ENCODE data around the gene DICER1. TPM values are rescaled to one million over a fixed set of nuclear protein-coding genes. Genes with fewer than 3 reads are reported as not detected.

The DICER1 gene
- polyA plus RNA-seq, 3 donors = 26.5 to 38.4 (median 34.7) TPM

- TF ChIP-seq CTCF (IDR thresholded peaks at IDR 0.05) = no peak
- peaks cover 73% of the 10 kb centered on the region for H3K4me1 Mint-ChIP-seq
- H3K27me3 Mint-ChIP-seq (ENCODE audit: low read depth in 3 of 3) = no peaks in the 10 kb centered on the region
- peak overlapping the region; percentile 55 to 58 for H3K4me3 Mint-ChIP-seq
- H3K79me2 ChIP-seq (ENCODE audit: insufficient read depth, low read length) = peaks cover 93% of the 10 kb centered on the region
- H4K20me1 ChIP-seq (ENCODE audit: insufficient read depth, low read length) = peaks cover 35% of the 10 kb centered on the region
- H3K4me2 ChIP-seq (replicated peaks; ENCODE audit: extremely low read depth, low read length, poor library complexity, severe bottlenecking) = peak overlapping the region; percentile 71
- peak overlapping the region; percentile 11 for H3K9ac ChIP-seq (ENCODE audit: insufficient read depth, low read length, poor library complexity, severe bottlenecking)
- H3K4me3 ChIP-seq (replicated peaks in 1 of 3; ENCODE audit: low read depth in 2 of 3, low read length in 3 of 3) = peak overlapping the region; percentile 11 to 52 (median 48)
- intact Hi-C loops (cut with micrococcal nuclease) = loop anchor here in 1 of 2 donors (2.0 to 5.0 kb wide), 2 partner anchors 13 to 168 kb away; partner anchors contain the start of gene DICER1
- H3K27ac Mint-ChIP-seq = peak overlapping the region; percentile 78 to 92 (median 89)
- peaks cover 0 to 9% (median 6%) of the 10 kb centered on the region in 7 donors for H3K9me3 Mint-ChIP-seq
- peaks cover 21 to 24% of the 10 kb centered on the region in 2 donors for H3K36me3 Mint-ChIP-seq
- peak overlapping the region in 1 of 2 donors; percentile 79 for H3K27ac ChIP-seq (ENCODE audit: low read depth in 1 of 2, low read length in 2 of 2)
- H3K36me3 ChIP-seq (replicated peaks in 1 of 2; ENCODE audit: control insufficient read depth in 1 of 2, insufficient read depth in 2 of 2, low read length in 2 of 2) = peaks cover 0 to 2% of the 10 kb centered on the region in 2 donors
- WGBS (ENCODE audit: insufficient coverage) = no CpG with 5 or more reads among the region's 4 CpGs
- DNase-seq = peak; percentile 17 to 67 (median 49)
- peaks cover 0 to 4% of the 10 kb centered on the region in 2 donors for H3K9me3 ChIP-seq (replicated peaks in 1 of 2; ENCODE audit: control insufficient read depth in 1 of 2, insufficient read depth in 1 of 2, low read length in 2 of 2)
- H3K27me3 ChIP-seq (ENCODE audit: control insufficient read depth in 2 of 2, insufficient read depth in 2 of 2, low read length in 2 of 2) = no peaks in the 10 kb centered on the region
- H3K4me1 ChIP-seq (ENCODE audit: control insufficient read depth in 1 of 2, insufficient read depth in 2 of 2, low read length in 2 of 2) = peaks cover 46 to 73% of the 10 kb centered on the region in 2 donors
- no peak overlapping the region for H2AFZ ChIP-seq (ENCODE audit: insufficient read depth, low read depth, low read length, poor library complexity, severe bottlenecking)
Measured at GRCh38 chr14:95143808-95144620, 13.3 kb downstream of the DICER1 start.

- peaks cover 61% of the 10 kb centered on the region for H3K4me1 Mint-ChIP-seq
Measured at GRCh38 chr14:95142208-95142607, 15.1 kb downstream of the DICER1 start.

More at GRCh38 chr14:95142208-95142607, 15.1 kb downstream of the DICER1 start:
- no peak for DNase-seq
- Histone ChIP-seq H3K4me2 (replicated peaks; ENCODE audit: extremely low read depth, low read length, poor library complexity, severe bottlenecking) (no peak overlapping the region), H3K4me3 (replicated peaks in 1 of 3; ENCODE audit: low read depth in 2 of 3, low read length in 3 of 3) (no peak overlapping the region), H3K27ac (ENCODE audit: low read depth in 1 of 2, low read length in 2 of 2) (peak overlapping the region in 1 of 2 donors; percentile 79), H3K79me2 (ENCODE audit: insufficient read depth, low read length) (peaks cover 88% of the 10 kb centered on the region), H2AFZ (ENCODE audit: insufficient read depth, low read depth, low read length, poor library complexity, severe bottlenecking) (no peak overlapping the region), H3K9ac (ENCODE audit: insufficient read depth, low read length, poor library complexity, severe bottlenecking) (no peak overlapping the region), H4K20me1 (ENCODE audit: insufficient read depth, low read length) (peaks cover 26% of the 10 kb centered on the region), H3K9me3 (replicated peaks in 1 of 2; ENCODE audit: control insufficient read depth in 1 of 2, insufficient read depth in 1 of 2, low read length in 2 of 2) (peaks cover 3 to 12% of the 10 kb centered on the region in 2 donors), H3K36me3 (replicated peaks in 1 of 2; ENCODE audit: control insufficient read depth in 1 of 2, insufficient read depth in 2 of 2, low read length in 2 of 2) (peaks cover 0 to 2% of the 10 kb centered on the region in 2 donors), H3K4me1 (ENCODE audit: control insufficient read depth in 1 of 2, insufficient read depth in 2 of 2, low read length in 2 of 2) (peaks cover 46 to 73% of the 10 kb centered on the region in 2 donors), H3K27me3 (ENCODE audit: control insufficient read depth in 2 of 2, insufficient read depth in 2 of 2, low read length in 2 of 2) (no peaks in the 10 kb centered on the region)
- H3K9me3 Mint-ChIP-seq = peaks cover 9 to 16% (median 12%) of the 10 kb centered on the region in 7 donors
- H3K27ac Mint-ChIP-seq = peak overlapping the region in 2 of 7 donors; percentile 15 to 72
- no peak overlapping the region for H3K4me3 Mint-ChIP-seq
- H3K27me3 Mint-ChIP-seq (ENCODE audit: low read depth in 3 of 3) = peaks cover 0 to 1% (median 0%) of the 10 kb centered on the region in 3 donors
- peaks cover 19 to 20% of the 10 kb centered on the region in 2 donors for H3K36me3 Mint-ChIP-seq
- 94% methylated on average over 2 of the region's 2 CpGs for WGBS (ENCODE audit: insufficient coverage)
- no peak for TF ChIP-seq CTCF (IDR thresholded peaks at IDR 0.05)
- intact Hi-C loops (cut with micrococcal nuclease) = loop anchor here in 1 of 2 donors (2.0 to 5.0 kb wide), 2 partner anchors 15 to 170 kb away; partner anchors contain the start of gene DICER1

All from CD14-positive monocyte (primary cell).